Right lobe of liver (tissue), 4 donors: ENCODE measurements around the gene NCAPD3.

Experiments
- POLR2A ChIP-seq: fragments of 450-650 bp; IDR thresholded peaks from one replicate; pipeline ENCODE4 v1.6.1; 2017; ENCODE audit warnings: antibody characterized with exemption, mild to moderate bottlenecking
- TF ChIP-seq, protein P1 (sequence below), 4 donors: fragments of 200-600 bp in 3 of 4; fragments of 450-650 bp in 1 of 4; IDR thresholded peaks; one replicate each; pipeline versions ENCODE4 v1.5.1 to v1.8.0; 2016 to 2022; ENCODE audit warnings: antibody characterized with exemption in 4 of 4, mild to moderate bottlenecking in 2 of 4
- donor health status: DM: no; HTN: no; CAD: no.
- donor health status: DM: no; HTN: no; CAD: no.
- donor health status: DM: no; HTN: yes; CAD: no.

DNA sequence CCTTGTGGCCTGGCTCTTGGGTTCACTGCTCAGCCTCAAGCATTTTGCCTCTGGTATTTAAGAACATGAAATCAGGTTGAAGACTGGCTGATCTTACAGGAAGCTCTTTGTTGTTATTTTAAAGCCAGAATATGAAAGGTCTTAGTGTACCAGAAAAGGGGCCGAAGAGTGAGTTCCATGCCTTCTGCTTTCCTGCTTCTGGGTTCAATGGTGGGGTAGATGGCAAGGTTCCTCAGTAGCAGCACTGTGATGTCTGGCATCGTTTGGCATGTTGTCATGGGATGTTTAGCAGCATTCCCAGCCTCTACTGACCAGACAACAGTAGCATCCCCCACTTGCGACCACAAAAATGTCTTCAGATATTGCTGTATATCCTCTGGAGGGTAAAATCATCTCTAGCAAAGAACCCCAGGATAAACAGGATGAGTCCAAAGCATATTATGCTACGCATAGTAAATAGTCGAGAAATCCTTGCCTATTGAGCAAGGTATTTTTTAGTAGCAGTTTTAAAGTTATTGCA is 3.1 kb upstream of the NCAPD3 start:
- TF ChIP-seq, protein P1, sequence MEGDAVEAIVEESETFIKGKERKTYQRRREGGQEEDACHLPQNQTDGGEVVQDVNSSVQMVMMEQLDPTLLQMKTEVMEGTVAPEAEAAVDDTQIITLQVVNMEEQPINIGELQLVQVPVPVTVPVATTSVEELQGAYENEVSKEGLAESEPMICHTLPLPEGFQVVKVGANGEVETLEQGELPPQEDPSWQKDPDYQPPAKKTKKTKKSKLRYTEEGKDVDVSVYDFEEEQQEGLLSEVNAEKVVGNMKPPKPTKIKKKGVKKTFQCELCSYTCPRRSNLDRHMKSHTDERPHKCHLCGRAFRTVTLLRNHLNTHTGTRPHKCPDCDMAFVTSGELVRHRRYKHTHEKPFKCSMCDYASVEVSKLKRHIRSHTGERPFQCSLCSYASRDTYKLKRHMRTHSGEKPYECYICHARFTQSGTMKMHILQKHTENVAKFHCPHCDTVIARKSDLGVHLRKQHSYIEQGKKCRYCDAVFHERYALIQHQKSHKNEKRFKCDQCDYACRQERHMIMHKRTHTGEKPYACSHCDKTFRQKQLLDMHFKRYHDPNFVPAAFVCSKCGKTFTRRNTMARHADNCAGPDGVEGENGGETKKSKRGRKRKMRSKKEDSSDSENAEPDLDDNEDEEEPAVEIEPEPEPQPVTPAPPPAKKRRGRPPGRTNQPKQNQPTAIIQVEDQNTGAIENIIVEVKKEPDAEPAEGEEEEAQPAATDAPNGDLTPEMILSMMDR (IDR thresholded peaks at IDR 0.05): no peak
- no peak for TF ChIP-seq POLR2A
